Measurements from ENCODE around the gene SLC37A2. TPM values are rescaled to one million over a fixed set of nuclear protein-coding genes. Genes with fewer than 3 reads are reported as not detected.

SLC37A2 gene
- total RNA-seq, 1 experiment from 2014 or later: 10.2 TPM

- Histone ChIP-seq H3K9ac (ENCODE audit: low read length) (no peak overlapping the region), H3K27me3 (ENCODE audit: low read length) (no peaks in the 10 kb centered on the region), H3K9me2 (replicated peaks; ENCODE audit: low read length) (no peaks in the 10 kb centered on the region), H3K27ac (ENCODE audit: low read length) (no peak overlapping the region), H3K79me2 (ENCODE audit: low read length) (peaks cover 17% of the 10 kb centered on the region), H3F3A (ENCODE audit: low read length, unreplicated experiment) (no peaks in the 10 kb centered on the region), H3K9me3 (ENCODE audit: low read length) (no peaks in the 10 kb centered on the region), H2AFZ (ENCODE audit: low read length) (no peak overlapping the region), H3K4me3 (ENCODE audit: low read length) (no peak overlapping the region), H3K4me2 (ENCODE audit: low read length) (no peak overlapping the region), H4K20me1 (ENCODE audit: low read length) (no peaks in the 10 kb centered on the region), H3K36me3 (ENCODE audit: low read depth, low read length) (no peaks in the 10 kb centered on the region), H3K4me1 (ENCODE audit: insufficient read depth, low read length) (peaks cover 7% of the 10 kb centered on the region)
- intact Hi-C loops (cut with micrococcal nuclease): no loop called here
- POLR2A ChIA-PET (ENCODE audit: unreplicated experiment): no interaction called here
- no TSS peak for BruUV-seq (replicated peaks)
- no peak for TF ChIP-seq EZH2 (IDR thresholded peaks at IDR 0.05; ENCODE audit: low read length, unreplicated experiment)
- no peak for TF ChIP-seq EZH2phosphoT487 (IDR thresholded peaks at IDR 0.05; ENCODE audit: borderline replicate concordance, low read length)
- no peak for TF ChIP-seq CTCF (conservative IDR thresholded peaks at IDR 0.05; ENCODE audit: low read depth, low read length)
- ATAC-seq (no peak), DNase-seq (no peak)
- CTCF ChIA-PET: interaction anchor here (0.6 kb wide), 1 partner anchor 229 kb away, joined by 3 read pairs; no protein-coding TSS in a partner anchor
Observed at GRCh38 chr11:125108469-125108868, 45.4 kb downstream of the SLC37A2 start.

GRCh38 chr11:125110506-125110905 lies 47.4 kb downstream of the SLC37A2 start:
- H3K9ac ChIP-seq (ENCODE audit: low read length): peak overlapping the region; percentile 91
- H4K20me1 ChIP-seq (ENCODE audit: low read length): no peaks in the 10 kb centered on the region
- H3K9me2 ChIP-seq (replicated peaks; ENCODE audit: low read length): no peaks in the 10 kb centered on the region
- ChIA-PET CTCF (interaction anchor here (0.6 to 1.4 kb wide), 2 partner anchors 19 to 195 kb away, joined by 3 to 8 read pairs; no protein-coding TSS in a partner anchor), POLR2A (ENCODE audit: unreplicated experiment) (interaction anchor here (0.6 kb wide), 1 partner anchor 1747 kb away, joined by 10 read pairs; no protein-coding TSS in a partner anchor)
- peak overlapping the region; percentile 99 for H3K4me2 ChIP-seq (ENCODE audit: low read length)
- H3F3A ChIP-seq (ENCODE audit: low read length, unreplicated experiment): no peaks in the 10 kb centered on the region
- BruUV-seq (replicated peaks): no TSS peak
- no peak for TF ChIP-seq EZH2phosphoT487 (IDR thresholded peaks at IDR 0.05; ENCODE audit: borderline replicate concordance, low read length)
- H3K27me3 ChIP-seq (ENCODE audit: low read length): no peaks in the 10 kb centered on the region
- DNase-seq (no peak), ATAC-seq (no peak)
- intact Hi-C loops (cut with micrococcal nuclease): loop anchor here (2.0 kb wide), 2 partner anchors 48 to 140 kb away; partner anchors contain the start of gene SLC37A2
- H3K79me2 ChIP-seq (ENCODE audit: low read length): peaks cover 17% of the 10 kb centered on the region
- H2AFZ ChIP-seq (ENCODE audit: low read length): peak overlapping the region; percentile 100
- peak overlapping the region; percentile 99 for H3K4me3 ChIP-seq (ENCODE audit: low read length)
- H3K27ac ChIP-seq (ENCODE audit: low read length): no peak overlapping the region
- H3K9me3 ChIP-seq (ENCODE audit: low read length): no peaks in the 10 kb centered on the region
- H3K4me1 ChIP-seq (ENCODE audit: insufficient read depth, low read length): peaks cover 7% of the 10 kb centered on the region
- no peaks in the 10 kb centered on the region for H3K36me3 ChIP-seq (ENCODE audit: low read depth, low read length)

GRCh38 chr11:125111001-125111342 lies 47.9 kb downstream of the SLC37A2 start:
- Histone ChIP-seq H3K79me2 (ENCODE audit: low read length) (peaks cover 17% of the 10 kb centered on the region), H3K4me3 (ENCODE audit: low read length) (peak overlapping the region; percentile 99), H3K9me2 (replicated peaks; ENCODE audit: low read length) (no peaks in the 10 kb centered on the region), H3K27ac (ENCODE audit: low read length) (peak overlapping the region; percentile 8), H2AFZ (ENCODE audit: low read length) (peak overlapping the region; percentile 100), H4K20me1 (ENCODE audit: low read length) (no peaks in the 10 kb centered on the region), H3K9ac (ENCODE audit: low read length) (peak overlapping the region; percentile 91), H3K4me2 (ENCODE audit: low read length) (peak overlapping the region; percentile 99), H3K9me3 (ENCODE audit: low read length) (no peaks in the 10 kb centered on the region), H3K36me3 (ENCODE audit: low read depth, low read length) (no peaks in the 10 kb centered on the region), H3F3A (ENCODE audit: low read length, unreplicated experiment) (no peaks in the 10 kb centered on the region), H3K27me3 (ENCODE audit: low read length) (no peaks in the 10 kb centered on the region), H3K4me1 (ENCODE audit: insufficient read depth, low read length) (peaks cover 7% of the 10 kb centered on the region)
- POLR2A ChIA-PET (ENCODE audit: unreplicated experiment): interaction anchor here (0.6 to 1.0 kb wide), 2 partner anchors 28 to 1747 kb away, joined by 10 to 27 read pairs; no protein-coding TSS in a partner anchor
- ATAC-seq (peak; percentile 20), DNase-seq (no peak)
- TF ChIP-seq CTCF (conservative IDR thresholded peaks at IDR 0.05; ENCODE audit: low read depth, low read length): no peak
- no peak for TF ChIP-seq EZH2phosphoT487 (IDR thresholded peaks at IDR 0.05; ENCODE audit: borderline replicate concordance, low read length)
- no peak for TF ChIP-seq EZH2 (IDR thresholded peaks at IDR 0.05; ENCODE audit: low read length, unreplicated experiment)
- CTCF ChIA-PET: interaction anchor here (0.7 to 1.4 kb wide), 3 partner anchors 13 to 31 kb away, joined by 3 to 6 read pairs (median 3); no protein-coding TSS in a partner anchor
- BruUV-seq (replicated peaks): TSS peak; percentile 72
- intact Hi-C loops (cut with micrococcal nuclease): loop anchor here (2.0 kb wide), 2 partner anchors 48 to 140 kb away; partner anchors contain the start of gene SLC37A2

Measured in PC-3 (cell line).